HuH-7 (cell line): ENCODE results near the gene TGM6.

Experiments used
- DNase-seq: peaks from one replicate; pipeline ENCODE4 v3.0.0; 2011; ENCODE audit warnings: low spot score

Gene TGM6

GRCh38 chr20:2364044-2364443 is 16.7 kb upstream of the TGM6 start:
- no peak for DNase-seq

DNA sequence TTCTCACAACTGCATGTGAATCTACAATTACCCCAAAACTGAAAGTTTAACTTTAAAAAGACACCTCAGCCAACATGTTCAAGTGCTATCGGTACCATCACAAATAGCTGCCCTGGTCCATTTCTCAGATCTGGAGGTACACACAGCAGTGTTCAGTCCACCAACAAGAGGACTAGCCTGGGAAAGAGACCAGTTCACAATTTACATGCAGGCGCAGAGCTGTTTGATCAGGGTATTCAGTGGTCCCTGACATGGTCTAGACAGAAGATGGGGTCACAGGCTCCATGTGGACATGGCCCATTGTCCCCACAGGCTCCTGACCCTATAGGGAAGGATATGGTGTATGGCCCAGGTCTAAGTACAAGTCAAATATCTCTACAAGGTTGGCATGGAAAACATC is 15.6 kb upstream of the TGM6 start:
- DNase-seq, result no peak

- no peak for DNase-seq
Measured at GRCh38 chr20:2365666-2366065, 15.0 kb upstream of the TGM6 start.

- DNase-seq, result no peak
Measured at GRCh38 chr20:2368621-2369020, 12.1 kb upstream of the TGM6 start.

GRCh38 chr20:2373098-2373497 is 7.6 kb upstream of the TGM6 start:
- no peak for DNase-seq

DNA sequence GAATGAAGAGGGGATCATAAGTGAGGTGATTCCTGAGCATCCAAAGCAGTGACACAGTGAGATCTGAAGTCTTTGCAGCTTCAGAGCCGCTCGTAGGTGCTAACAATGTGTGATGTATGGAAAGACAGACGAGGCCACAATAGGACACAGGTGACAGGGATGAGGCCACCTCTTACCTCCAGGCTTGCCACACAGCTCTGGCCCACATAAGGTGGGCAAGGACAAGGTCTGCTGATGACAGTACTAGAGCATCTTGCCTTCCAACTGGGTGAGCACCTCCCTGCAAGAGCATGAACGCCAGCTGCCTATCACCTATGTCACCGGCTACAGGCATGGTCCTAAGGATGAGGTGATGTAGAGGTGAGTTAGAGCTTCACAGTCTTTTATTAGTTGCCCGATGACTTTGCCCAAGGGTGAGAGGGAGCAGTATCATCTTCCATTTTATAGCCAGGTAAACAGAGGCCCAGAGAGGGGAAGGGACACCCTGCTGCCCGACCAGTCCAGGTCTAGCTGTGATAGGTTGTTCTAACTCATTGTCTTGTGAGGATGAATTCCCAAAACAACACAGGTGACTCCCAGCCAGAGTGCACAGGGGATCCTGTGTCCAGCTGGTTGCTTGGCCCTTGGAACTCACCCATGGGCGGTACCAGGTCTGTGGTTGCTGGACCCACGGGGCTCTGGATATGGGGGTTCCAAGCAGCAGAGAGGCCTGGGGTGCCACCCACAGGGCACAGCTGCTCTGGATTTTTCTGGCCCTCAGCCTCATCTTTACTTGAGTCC is 6.2 kb upstream of the TGM6 start:
- no peak for DNase-seq

- DNase-seq, result no peak
Measured at GRCh38 chr20:2378893-2379292, 1.8 kb upstream of the TGM6 start.

DNA sequence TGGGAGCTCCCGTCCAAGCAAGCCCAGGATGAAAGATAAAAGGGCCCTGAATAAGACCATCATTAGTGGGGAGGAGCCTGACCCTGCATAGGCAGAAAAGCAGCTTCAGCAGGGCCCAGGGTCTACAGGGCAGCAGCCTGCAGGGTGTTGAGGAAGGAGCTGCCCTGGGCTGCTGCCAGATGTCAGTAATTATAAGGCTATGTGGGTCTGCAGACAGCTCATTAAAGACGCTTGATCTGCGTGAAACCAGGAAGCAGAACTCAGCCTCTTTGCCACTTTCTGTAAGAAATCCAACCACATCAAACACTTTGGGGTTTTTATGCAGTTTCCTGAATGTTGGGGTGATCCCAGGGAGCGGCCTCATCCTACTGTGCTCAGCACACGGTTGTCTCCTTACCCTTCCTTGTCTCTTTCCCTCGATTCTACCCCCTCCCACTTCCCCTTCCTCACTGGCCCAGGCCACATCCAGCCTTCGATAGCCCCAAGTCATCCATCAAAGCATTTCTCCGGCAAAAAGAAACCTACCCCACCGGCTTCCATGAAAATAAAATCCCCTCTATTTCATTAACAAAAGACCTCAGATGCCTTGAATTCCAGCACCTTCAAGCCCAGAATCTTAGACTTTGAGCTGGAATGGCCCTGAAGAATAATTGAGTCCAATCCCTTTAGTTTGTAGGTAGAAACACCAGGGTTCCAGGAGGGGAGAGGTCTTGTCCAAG is 1.0 kb upstream of the TGM6 start:
- DNase-seq, result no peak

GRCh38 chr20:2381303-2381702 is 602 bp downstream of the TGM6 start:
- DNase-seq, result no peak

DNA sequence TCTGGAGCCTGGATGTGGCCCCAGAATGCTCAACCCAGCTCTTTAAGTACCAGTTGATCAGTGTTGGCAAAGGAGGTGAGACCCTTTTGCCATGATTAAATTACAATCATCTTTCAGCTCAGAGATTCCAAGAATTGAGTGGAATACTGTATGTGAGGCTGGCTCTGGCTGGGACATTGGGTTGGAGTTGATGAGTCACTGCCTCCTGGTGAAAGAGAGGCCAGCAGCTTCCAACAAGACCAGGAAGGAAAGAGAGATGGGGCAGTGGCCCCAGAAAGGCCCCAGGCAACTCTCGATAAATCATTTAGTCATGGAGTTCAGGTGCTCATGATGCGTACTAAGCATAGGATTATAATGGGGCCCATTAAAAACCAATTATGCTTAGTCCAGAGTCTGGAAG is 2.1 kb downstream of the TGM6 start:
- no peak for DNase-seq

- no peak for DNase-seq
Measured at GRCh38 chr20:2385026-2385425, 4.3 kb downstream of the TGM6 start.

DNA sequence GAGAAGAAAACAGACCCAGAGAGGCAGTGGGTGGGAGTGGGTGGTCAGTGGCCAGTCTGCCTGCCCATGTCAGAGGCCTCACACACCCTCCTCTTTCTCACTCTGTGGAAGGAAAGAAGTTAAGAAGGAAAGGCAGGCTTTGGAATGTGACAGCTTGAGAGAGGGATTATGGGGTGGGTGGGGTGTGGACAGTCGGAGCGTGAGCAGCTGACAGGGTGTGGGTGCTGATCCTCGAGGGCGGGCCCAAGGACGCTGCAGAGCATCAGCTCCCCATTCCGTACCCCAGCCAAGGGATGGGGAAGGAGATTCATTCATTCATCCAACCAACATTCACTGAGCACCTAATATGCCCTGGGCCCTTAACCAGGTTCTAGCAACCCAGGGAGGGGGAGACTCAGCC is 4.8 kb downstream of the TGM6 start:
- DNase-seq, result no peak

DNA sequence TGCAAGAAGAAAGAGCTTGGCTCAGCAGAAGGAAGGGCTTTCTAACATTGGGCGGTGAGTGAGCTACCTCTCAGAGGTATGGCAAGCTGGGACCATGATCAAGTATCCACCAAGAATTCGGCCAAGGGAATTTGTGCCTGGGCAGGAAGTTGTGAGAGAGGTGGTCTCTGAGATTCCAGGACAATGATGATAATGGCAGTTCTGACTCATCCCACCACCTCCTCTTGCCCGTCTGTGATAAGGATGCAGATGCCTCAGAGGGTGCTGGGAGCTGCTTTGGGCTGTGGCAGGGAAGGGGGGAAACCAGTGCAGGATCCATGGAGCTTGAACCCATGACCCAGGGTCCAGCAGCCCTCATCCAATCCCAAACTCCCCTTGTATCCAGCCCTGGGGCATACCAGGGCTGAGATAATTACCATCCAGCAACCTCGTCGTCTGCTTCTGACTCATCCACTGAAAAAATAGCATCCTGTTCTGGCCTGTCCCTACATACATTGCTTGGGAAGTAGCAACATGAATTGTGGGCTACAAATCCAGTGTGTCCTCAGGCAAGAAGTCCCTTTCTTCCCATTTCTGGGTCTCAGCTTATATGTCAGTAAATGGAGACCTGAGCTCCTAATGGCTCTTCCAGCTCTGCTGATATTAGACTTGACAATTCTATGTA is 5.9 kb downstream of the TGM6 start:
- DNase-seq, result no peak

DNA sequence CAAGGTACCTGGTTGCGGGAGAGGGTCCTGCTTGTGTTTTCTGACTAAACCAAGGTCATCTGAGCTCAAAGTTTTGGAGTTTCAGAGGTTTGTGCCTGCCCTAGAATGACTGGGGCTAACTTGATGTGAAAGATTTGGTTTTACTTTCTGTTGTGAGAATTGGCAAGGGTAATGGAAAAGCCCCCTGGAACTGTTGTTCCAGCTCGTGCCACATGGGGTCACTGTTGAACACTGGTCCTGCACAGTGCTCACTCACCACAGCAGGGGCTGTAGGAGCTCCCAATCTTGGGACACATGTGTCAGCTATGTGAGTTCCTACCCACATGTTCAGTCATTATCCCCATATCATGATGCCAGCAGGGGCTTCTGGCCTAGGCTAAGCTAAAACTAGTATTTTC is 6.5 kb downstream of the TGM6 start:
- DNase-seq, result peak; percentile 34

GRCh38 chr20:2387580-2387979 is 6.9 kb downstream of the TGM6 start:
- DNase-seq, result no peak

GRCh38 chr20:2390951-2391675 is 10.4 kb downstream of the TGM6 start:
- no peak for DNase-seq

GRCh38 chr20:2394411-2395055 is 13.8 kb downstream of the TGM6 start:
- no peak for DNase-seq

DNA sequence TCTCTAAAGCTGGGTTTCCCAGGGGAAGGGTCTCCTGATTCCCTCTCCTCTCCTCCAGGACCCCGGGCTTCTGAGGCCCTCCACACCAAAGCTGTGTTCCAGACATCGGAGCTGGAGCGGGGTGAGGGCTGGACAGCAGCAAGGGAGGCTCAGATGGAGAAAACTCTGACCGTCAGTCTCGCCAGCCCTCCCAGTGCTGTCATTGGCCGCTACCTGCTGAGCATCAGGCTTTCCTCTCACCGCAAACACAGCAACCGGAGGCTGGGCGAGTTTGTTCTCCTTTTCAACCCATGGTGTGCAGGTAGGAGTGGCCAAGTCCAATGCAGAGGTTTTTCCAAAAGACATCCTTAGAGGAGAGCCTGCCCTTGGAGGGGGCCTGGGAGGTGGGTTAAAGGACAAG is 14.4 kb downstream of the TGM6 start:
- DNase-seq, result no peak

- DNase-seq, result no peak
Measured at GRCh38 chr20:2396241-2396814, 15.6 kb downstream of the TGM6 start.

DNA sequence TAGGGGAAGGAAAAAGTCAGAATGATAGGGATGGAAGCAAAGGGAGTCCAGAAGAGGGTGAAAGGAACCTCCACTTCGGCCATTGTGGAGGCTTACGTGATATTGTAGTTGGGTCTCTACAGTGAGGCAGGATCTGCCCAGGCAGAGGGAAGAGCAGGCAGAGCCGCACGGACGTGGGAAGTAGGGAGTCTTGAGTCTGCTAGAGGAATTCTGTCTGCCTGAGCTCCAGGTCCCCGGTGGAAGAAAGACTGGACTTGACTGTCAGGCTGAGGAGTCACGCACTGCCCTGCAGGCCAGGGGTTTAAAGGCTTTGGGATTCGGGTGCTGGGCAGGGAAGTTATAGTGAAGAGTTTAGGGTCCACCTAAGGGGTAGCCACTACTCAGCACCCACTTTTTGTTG is 16.4 kb downstream of the TGM6 start:
- DNase-seq, result no peak

GRCh38 chr20:2397595-2398145 is 17.0 kb downstream of the TGM6 start:
- no peak for DNase-seq
